HG03097 (cell line): Measurements from ENCODE around the gene EXOSC10.

ENCODE experiments used
- ATAC-seq: cut with Tn5 transposase; IDR thresholded peaks from one replicate; pipeline ENCODE4 v1.9.1; 2021; ENCODE audit not compliant: unreplicated experiment, low FRiP score

EXOSC10 gene

DNA sequence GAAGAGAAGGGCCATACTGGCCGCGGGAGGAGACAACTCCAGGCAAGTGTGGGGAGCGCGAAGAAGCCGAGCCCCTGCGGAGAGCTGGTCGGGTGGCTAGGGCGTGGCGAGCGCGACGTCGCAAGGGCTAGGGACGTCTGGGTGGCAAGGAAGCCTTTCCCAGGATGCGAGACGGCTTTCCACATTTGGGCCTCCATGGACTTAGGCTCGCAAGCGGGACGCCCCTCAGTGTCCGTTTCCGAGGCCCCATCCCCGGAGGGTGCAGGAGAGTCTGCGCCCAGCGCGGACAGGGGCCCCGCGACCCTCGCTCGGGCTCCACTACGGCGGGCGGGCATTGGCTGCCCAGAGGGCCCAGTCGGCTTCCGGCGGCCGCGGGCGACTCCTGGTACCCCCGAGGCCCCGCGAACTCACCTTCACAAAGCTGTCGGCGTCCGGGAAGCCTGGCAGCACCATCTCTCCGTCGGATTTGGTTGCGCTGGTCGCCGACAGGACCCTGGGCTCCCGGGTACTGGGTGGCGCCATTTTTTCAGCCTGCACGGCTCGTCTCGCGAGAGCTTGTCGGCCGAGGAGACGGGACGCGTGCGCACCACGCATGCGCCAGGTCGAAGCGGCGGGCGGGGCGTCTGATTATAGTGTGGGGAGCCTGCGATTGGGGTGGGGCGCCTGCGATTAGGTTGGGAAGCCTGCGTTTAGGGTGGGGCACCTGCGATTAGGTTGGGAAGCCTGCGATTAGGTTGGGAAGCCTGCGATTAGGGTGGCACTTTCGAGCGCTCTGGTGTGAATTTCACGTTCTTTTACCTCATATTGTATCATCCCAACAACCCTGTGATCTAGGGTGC is at the start of gene EXOSC10:
TSS of gene EXOSC10 (minus strand) at position 560 of the 839 bp plus-strand sequence. CDS start at position 522, 38 bp downstream.
- peak; percentile 88 for ATAC-seq

DNA sequence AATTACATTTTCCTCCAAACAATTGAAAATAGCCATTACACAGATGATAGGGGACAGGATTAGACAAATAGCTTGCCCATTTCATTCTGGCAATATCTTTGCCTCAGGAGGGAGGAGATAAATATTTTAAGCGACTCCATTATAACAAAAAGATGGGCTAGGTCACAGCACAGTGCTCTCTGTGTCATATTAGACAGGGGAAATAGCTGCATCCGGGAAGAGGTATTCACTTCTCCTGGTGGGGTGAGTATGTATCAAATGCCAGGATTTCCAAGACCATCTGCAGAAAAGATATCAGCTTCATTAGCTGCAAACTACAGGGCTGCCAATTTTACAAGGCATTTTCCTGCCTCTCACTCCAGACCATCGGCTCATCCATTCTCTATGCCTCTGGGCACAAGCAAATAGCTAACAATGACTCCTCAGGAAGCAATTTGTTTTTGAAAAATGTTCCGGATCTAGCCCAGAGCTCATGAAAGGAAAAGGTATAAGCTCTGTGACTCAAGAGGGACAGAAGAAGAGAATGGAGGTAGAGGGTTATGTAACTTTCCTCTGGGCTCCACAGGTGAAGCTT is 47.6 kb upstream of the EXOSC10 start:
- no peak for ATAC-seq

DNA sequence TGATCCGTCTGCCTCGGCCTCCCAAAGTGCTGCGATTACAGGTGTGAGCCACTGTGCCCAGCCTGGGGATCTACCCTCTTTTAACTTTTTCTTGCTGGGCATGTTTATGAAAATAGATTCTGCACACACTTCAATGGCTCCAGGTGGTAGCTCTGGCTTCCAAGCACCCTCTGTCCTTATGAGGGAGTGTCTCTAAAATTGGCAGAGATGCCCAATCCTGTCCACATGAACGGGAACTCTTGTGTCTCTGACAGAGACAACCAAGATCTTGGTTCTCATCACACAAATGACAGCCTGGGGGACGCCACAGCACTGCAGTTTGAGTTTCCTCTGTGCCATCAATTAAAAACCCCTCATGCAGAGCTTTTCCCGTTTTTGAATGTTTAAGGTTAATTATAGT is 46.1 kb upstream of the EXOSC10 start:
- ATAC-seq, result no peak

DNA sequence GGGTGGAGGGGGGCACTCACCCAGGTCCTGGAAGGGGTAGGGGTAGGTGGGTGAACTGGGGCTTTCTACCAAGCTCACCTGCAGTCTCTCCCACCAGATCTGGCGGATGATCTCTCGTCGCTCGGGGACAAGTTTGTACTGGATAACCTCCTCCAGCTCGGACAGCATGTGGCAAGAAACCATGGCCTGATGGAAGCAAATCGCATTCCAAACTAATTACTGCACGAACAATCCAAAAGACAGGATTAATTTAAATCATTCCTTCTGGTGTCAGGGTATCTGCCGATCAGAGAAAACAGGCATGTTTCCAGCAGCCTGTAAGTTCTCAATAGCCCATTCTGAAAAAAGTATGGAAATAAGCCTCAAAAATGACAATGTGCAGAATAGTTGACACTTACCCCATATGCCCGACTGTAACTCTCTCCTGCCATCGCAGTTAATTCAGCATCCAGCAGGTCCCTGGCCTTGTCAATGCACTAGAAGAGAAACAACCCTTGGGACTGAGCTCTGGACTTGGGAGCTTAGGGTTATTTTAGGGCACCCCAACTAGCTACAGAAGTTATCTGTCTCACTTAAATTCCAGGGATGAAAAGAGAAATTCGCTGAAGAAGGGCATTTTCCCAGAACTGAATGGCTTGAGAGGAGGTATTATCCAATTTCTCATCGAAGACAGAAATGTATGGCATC is 45.0 kb upstream of the EXOSC10 start:
- no peak for ATAC-seq

DNA sequence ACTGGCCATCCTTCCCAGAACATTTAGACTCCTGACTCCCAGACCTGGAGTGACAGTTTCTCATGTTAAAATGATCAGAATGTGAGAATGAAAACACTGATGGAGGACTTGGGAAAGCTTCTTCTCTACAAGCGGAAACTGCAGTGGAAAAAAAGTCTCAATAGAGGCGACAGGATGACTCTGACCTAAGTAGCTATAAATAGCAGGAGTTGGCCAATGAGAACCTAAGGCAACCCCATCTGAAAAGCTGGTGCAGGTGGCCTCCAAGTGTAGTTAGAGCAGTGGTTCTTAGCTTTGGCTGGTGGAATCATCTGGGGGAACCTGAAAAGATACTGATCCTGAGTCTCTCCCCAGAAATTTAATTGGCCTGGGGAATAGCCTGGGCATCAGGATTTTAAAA is 44.2 kb upstream of the EXOSC10 start:
- ATAC-seq, result no peak

DNA sequence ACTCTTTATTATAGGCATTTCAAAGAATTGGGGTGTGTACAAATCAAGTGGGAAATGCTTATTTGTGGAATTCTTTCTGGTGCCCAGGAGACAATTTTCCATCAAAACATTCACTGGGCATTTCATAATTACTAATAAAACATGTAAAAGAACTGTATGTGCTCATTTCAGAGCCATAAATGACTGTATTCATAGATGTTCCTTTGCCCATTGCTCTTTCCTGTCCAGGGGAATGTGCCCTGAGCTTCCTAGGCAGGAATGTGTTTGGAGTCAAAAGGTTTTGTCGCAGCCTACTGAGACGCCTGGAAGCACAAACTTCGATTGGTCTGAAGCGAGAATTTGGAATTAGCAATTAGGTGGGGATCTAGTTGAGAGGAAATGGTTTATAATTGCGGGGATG is 43.7 kb upstream of the EXOSC10 start:
- ATAC-seq, result no peak

DNA sequence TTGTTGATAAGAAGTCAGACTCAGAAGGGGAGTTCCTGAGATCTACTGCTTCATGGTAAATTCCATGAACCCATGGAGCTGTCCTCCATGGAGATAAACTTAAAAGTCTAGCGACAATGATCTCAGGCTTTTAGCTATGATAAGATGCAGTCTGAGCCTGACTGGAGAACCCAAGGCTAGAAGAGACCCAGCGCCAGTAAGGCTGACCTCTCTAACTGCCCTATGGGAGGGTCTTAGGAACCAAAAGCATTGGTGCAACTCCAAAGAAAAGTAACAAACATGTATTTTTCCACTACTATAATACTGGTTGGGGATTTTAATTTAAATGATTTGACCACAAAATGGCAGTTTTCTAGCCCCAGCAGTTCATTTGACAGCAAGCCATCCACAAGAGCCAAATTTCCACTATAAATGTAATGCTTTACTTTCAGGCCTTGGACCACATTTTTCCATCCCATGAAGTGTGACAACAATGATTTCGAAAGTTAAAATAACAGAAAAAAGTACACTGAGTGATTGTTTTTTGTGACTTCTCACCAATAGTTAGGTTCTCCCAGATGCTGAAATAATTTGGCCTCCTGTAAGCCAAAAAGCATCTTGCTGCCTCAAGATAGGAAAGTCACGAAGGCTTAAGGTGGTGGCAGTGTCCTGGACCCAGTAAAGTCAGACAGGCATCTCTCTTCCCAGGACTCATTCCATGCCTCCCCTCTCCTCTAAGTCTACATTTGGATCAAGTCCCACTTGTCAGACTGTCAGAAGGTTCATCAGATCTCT is 43.1 kb upstream of the EXOSC10 start:
- ATAC-seq, result no peak

DNA sequence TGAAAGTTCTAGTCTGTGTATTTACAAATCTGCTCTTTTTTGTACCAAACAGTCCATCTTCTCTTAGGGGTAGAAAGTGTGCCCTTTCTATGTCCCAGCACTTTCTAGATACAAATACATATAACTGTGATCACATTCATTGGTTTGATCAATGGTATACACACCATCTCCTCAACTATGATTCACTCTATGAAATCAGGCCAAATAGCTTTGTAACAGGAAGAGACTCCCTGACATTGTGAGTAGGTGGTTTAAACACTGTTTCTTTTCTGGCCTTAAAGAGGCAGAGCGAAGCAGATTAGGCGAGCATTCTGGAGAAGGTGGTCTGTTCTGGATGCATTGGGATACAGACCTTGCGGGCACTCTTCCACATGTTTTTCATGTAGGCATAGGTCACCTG is 39.3 kb upstream of the EXOSC10 start:
- ATAC-seq, result no peak

DNA sequence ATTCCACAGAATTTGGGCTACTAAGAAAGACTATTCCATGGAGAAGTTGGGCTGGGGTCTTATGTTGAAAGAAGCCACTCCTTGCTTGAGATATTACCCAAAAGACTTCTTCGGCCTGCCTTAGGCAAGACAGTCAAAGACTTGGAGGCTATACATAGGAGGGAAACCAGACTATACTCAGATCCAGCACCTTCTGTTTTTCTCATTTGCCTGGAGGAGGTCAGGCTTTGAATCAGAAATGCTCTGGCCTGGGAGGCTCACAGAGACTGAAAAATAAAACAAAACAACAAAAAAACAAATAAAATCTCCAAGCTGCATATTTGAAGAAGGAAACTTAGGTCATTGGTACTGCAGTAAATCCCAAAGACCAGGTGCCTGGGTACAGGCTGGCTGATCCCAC is 38.4 kb upstream of the EXOSC10 start:
- no peak for ATAC-seq

DNA sequence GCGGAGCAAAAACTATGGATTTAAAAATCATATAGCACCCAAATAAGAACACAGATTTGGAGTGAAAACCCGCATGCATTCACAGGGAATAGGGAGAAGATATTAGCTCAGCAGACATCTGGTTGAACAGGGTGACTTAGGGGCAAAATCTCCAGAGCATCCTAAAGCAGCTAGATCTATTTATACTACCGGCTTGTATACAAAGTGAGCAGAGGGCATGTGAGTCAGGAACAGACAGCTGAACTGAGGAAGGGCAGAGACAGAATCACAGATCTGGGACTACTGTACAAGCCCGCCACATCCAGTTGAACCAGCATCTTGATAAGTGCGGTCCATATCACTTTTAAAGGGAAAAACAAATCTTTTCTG is 35.2 kb upstream of the EXOSC10 start:
- no peak for ATAC-seq

DNA sequence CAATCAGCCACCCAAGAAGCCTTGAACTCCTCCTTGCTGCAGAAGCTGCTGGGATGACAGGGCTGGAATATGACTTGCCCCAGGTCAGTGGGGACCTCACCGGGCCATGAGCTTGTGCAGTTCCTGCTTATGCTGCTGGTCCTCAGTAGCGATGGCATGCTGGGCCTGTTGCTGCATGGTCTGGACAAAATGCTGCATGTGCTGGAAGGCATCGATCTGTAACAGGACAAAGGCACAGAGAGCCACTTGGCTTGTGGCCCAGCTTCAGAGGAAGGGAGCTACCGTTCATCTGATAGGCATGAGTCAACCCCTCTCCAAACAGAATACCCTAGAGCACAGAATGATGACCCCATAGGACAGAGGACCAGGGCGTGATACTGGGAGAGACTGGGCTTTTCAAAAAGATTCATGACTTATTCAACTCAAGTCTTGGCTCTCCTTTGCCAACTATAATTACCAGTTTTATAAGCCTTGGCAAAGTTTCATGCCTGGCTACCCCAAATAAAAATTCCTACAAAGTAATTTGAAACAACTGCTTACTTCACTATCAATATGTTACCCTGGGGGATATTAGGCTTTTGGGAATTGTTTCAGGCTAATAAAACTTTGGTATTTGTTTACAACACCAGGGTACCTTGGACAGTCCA is 34.7 kb upstream of the EXOSC10 start:
- no peak for ATAC-seq

DNA sequence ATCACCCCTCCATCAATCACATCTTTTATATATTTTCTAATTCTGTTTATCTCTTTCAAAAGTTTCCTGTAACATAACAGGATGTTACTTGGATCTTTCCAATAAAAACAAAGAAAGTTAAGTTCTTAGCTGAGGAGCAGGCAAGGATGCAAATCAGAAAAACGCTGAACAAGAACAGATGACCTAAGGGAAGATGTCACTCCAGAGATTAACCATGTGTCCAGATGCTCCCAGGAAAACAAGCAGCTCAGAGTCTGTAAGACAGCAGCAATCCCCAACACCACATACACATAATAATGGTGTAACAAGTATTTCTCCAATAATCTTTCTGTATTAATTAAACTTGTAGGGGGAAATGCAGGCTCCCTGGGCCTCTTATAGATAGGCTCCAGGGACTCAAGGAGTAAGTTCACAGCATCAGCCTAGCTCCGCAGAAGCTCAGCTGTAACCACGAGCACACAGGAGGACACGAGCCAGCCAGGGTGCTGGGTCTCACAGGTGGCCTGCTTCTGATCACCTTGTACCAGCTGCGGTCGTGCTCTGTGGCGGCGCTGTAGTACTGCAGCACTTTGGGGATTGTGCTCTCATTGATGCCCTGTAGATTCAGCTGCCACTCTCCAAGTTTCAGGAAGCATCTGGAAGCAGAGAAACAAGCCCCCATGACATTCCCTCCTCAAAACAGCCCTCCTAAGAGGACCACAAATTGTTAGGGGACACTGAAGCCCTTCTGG is 33.1 kb upstream of the EXOSC10 start:
- no peak for ATAC-seq

DNA sequence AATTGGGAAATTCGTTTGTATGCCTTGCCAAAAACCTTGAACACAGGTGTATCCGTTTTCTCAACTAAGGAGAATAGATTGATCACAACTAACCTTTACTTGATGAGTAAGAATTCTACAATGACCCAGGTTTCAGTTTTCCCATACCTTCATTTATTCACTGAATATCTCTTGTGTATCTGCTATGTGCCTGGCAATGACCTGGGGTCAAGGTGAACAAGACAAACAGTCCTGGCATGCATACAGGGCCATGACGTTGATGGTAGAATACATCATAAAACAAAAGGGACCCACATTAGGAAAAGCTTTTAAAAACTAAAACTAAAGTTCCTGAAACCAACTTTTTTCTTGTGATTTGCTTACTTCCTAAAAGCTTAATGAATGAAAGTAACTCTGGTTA is 32.1 kb upstream of the EXOSC10 start:
- no peak for ATAC-seq

DNA sequence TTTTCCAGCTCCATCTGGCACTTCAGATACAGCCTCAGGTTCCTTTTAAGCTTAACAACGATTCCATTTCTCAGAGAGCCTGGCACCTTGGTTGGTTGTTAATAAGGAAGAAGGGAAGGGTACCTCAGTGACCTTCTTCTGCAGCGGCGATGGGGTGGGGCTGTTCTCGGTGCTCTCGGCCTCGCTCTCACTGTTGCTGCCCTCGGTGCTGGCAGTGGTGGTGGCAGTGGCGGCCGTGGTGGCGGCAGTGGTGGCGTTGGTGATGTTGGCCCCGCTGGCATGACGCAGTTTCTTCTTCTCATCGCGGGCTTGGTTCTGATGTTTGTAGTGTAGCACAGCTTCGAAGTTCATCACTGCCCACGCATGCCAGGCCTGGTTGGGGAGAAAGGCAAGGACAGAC is 30.7 kb upstream of the EXOSC10 start:
- no peak for ATAC-seq

DNA sequence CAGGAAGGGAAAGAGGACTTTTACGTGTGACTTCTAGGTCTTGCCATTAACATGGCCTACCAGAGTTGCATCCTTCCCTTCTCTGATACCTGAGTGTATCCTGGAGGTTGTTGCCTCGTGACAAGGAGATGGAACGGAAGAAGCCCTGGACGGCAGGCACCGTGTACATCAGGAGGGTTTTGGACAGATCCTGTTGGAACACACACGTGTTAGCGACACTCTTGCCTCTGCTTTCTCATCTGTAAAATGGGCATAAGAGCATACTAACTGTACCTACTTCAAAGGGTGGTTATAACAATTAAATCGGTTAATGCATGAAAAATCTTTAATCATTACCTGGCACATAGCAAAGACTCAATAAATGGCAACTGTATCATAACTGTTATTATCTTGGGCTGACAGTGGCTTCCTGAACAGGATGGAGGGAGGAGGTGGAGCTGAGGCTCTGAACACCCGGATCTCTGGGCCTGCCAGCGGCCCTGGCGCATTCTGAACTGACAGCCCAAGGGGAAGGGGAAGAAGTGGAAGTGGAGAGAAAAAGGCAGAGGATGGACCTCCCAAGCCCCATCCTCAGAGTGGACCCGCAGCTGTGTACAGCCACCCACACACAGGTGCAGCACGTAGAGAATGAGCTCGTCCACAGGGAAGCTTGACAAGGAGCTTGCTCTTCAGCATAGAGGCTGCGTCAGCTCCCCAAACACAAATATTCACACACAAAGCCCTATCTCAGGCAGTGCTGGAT is 30.2 kb upstream of the EXOSC10 start:
- ATAC-seq, result no peak

DNA sequence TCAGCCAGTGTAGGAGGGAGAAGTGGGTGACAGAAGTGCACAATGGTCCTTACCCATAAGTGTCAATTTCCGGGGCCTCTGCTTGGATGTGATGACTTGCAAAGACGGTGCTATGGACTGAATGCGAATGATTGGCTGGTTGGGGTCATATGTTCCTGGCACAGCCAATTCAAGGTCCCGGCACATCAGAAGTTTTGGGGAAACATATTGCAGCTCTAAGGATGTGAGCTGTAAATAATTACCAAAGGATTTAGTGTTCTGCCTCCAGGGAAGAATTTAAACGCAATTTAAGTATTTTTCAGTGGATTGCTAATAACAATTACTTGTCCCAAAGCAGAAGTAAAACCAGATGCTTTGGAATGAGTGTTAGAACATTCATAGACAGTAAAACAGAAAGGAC is 26.9 kb upstream of the EXOSC10 start:
- ATAC-seq, result no peak

DNA sequence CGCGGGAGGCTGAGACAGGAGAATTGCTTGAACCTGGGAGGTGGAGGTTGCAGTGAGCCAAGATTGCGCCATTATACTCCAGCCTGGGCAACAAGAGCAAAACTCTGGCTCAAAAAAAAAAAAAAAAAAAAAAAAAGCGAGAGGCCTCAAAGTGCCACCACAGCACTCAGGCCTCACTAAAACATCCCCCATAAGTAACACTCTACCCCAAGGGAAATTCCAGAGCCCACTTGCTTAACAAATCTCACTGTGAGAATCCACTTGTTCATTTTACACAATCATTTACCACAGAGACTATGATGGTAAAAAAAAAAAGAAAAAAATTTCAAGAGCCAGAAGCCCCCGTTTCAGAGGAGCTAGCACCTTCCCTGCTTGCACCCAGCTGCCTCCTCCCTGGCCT is 26.3 kb upstream of the EXOSC10 start:
- ATAC-seq, result no peak

DNA sequence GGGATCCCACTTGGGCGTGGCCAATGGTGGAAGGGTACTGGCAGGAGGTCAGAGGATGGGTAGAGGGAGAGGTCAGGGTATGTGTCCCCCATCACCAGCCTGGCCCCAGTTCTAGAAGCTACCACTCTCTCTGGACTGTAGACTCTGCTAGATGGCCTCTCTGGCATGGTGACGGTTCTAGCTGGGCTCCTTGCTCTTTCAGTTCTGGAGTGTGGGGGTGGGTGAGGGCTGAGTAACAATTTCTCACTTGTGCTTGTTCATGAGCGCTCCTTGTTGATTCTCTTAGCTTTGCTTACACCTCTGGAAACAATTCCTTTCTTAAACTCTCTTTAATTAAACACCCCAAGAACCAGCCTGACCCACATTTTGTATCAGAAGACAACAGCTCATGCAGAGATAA is 25.3 kb upstream of the EXOSC10 start:
- no peak for ATAC-seq

DNA sequence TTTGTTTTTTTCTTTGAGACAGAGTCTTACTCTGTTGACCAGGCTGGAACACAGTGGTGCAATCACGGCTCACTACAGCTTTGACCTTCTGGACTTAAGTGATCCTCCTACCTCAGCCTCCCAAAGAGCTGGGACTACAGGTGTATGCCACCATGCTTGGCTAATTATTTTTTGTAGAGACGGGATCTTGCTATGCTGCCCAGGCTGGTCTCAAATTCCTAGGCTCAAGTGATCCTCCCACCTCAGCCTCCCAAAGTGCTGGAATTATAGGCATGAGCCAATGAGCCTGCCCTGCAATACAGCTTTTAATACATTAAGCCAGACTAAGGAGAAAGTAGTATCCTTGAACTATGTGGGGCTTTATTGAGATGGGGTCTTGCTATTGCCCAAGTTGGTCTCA is 16.6 kb upstream of the EXOSC10 start:
- no peak for ATAC-seq
